Stomach (tissue), 9 donors: Measurements from ENCODE around the gene LSAMP. TPM values are rescaled to one million over a fixed set of nuclear protein-coding genes. Genes with fewer than 3 reads are reported as not detected.

ENCODE experiments used
- DNase-seq, 2 donors: peaks; one replicate each; pipeline versions ENCODE4 v3.0.0 to v3.0.0-alpha.2; 2013 to 2019
- H3K27ac ChIP-seq, 5 donors: fragments of 200-600 bp in 4 of 5; sonication (generic) in 4 of 5; one replicate each; pipeline ENCODE4 v1.5.1; 2013 to 2019; ENCODE audit warnings: mild to moderate bottlenecking in 1 of 5, moderate library complexity in 1 of 5
- H3K27me3 ChIP-seq, 3 donors: fragments of 200-600 bp; sonication (generic); one replicate each; pipeline ENCODE4 v1.5.1; 2017 to 2019; ENCODE audit warnings: mixed run types in 1 of 3
- H3K36me3 ChIP-seq, 4 donors: fragments of 200-600 bp; sonication (generic); 1 replicate in 3 of 4; 2 replicates in 1 of 4; pipeline ENCODE4 v1.5.1; 2016 to 2019
- H3K4me1 ChIP-seq, 4 donors: fragments of 200-600 bp; sonication (generic); one replicate each; pipeline ENCODE4 v1.5.1; 2016 to 2019
- H3K4me3 ChIP-seq, 4 donors: fragments of 200-600 bp; sonication (generic) in 3 of 4; one replicate each; pipeline ENCODE4 v1.5.1; 2016 to 2019; ENCODE audit warnings: mild to moderate bottlenecking in 1 of 4
- H3K9me3 ChIP-seq, 4 donors: fragments of 200-600 bp; sonication (generic); one replicate each; pipeline ENCODE4 v1.5.1; 2016 to 2019
- CTCF ChIP-seq, 7 experiments: fragments of 450-650 bp in 4 of 7; fragments of 200-600 bp in 3 of 7; sonication (generic) in 3 of 7; IDR thresholded peaks; one replicate each; pipeline ENCODE4 v1.5.1; 2016 to 2019; ENCODE audit warnings: antibody characterized with exemption in 7 of 7, control low read depth in 2 of 7, mild to moderate bottlenecking in 1 of 7
- EP300 ChIP-seq: sonication (generic); formaldehyde crosslinking; IDR thresholded peaks from one replicate; pipeline ENCODE4 v1.6.1; 2017; ENCODE audit warnings: antibody characterized with exemption
- POLR2A ChIP-seq, 4 donors: fragments of 450-650 bp; IDR thresholded peaks; one replicate each; pipeline ENCODE4 v1.6.1; 2016; ENCODE audit warnings: antibody characterized with exemption in 4 of 4, control low read depth in 2 of 4, mild to moderate bottlenecking in 1 of 4, moderate library complexity in 1 of 4
- POLR2AphosphoS5 ChIP-seq, 3 donors: sonication (generic); formaldehyde crosslinking; IDR thresholded peaks; one replicate each; pipeline ENCODE4 v1.6.1; 2016; ENCODE audit warnings: antibody characterized with exemption in 3 of 3
- whole genome bisulfite sequencing, 5 donors: extraction: QIAGEN DNeasy Blood & Tissue Kit in 3 of 5; methylation state at CpG; one replicate each; pipeline versions ENCODE4 v1.1.5 to v1.1.7; 2013 to 2018; 5-methylcytosine and 5-hydroxymethylcytosine counted together
- intact Hi-C: fragments of 100-400 bp; cut with DNase I; formaldehyde crosslinking; loops from one replicate; pipeline ENCODE4 v1.15.1; 2023; ENCODE audit warnings: low total_unique reads
- polyA plus RNA-seq, 3 donors: library from polyadenylated mRNA; stranded (reverse); fragments of 200-250 nt; gene quantifications; one replicate each; pipeline ENCODE4 v1.2.3, GENCODE V29; 2013
- total RNA-seq, 5 donors: library from RNA; depleted of rRNA; stranded (reverse); fragments of >200 nt; gene quantifications; one replicate each; pipeline versions ENCODE4 v1.1.0 to v1.2.3, GENCODE V29; 2014 to 2016
- donor health status: healthy with polysubstance abuse.
- donor health status: Bipolar disorder and iron deficiency.
- donor health status: healthy.

Gene LSAMP
- total and polyA plus RNA-seq, 8 donors = 1.1 to 20.7 (median 1.7) TPM

DNA sequence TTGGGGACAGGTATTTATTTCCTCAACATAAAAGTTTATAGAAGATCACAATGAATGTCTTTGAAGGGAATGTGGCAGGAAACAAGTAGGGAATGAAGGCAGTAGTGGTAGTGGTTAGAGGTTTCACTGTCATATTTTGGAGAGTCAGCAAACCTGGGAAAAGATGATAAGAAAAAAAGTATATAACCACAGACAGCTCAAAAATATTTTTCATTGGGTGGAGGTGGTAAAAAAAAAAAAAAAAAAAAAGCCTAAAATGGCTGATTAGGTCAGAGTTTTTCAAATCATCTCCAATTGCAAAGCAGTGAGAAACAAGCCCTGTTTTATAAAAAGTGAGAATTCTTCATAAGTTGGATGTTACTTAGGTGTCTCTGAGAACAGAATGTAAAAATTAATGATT is 400.0 kb downstream of the LSAMP start:
- intact Hi-C loops = no loop called here
- H3K27me3 ChIP-seq = no peaks in the 10 kb centered on the region
- DNase-seq = no peak
- no peaks in the 10 kb centered on the region for H3K4me1 ChIP-seq
- H3K36me3 ChIP-seq = no peaks in the 10 kb centered on the region
- no peaks in the 10 kb centered on the region for H3K9me3 ChIP-seq
- H3K4me3 ChIP-seq = no peak overlapping the region
- no peak overlapping the region for H3K27ac ChIP-seq
- TF ChIP-seq POLR2A (IDR thresholded peaks at IDR 0.05) (no peak), POLR2AphosphoS5 (IDR thresholded peaks at IDR 0.05) (no peak), EP300 (no peak), CTCF (IDR thresholded peaks at IDR 0.05) (no peak)

DNA sequence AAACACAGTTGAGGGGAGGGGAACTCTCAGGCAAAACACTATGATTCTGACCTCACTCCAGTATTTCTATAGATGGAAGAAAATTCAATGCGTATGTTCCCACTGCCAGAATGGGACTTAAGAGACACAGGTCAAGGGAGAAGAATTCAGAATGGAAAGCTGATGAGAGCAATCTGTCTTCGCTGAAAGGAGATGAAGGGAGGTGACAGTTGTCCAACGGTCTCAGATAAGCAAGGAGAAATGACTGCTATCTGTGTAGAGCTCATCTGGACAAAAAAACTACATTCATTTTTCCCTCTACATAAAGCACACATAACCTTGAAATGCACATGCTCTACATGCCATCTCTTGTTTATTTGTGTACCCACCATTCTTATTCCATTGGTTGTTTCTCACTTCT is 405.1 kb downstream of the LSAMP start:
- intact Hi-C loops = no loop called here
- Histone ChIP-seq H3K27me3 (no peaks in the 10 kb centered on the region), H3K4me3 (no peak overlapping the region), H3K36me3 (no peaks in the 10 kb centered on the region), H3K27ac (no peak overlapping the region), H3K4me1 (no peaks in the 10 kb centered on the region), H3K9me3 (no peaks in the 10 kb centered on the region)
- TF ChIP-seq POLR2A (IDR thresholded peaks at IDR 0.05) = no peak
- TF ChIP-seq EP300 = no peak
- no peak for TF ChIP-seq CTCF (IDR thresholded peaks at IDR 0.05)
- no peak for TF ChIP-seq POLR2AphosphoS5 (IDR thresholded peaks at IDR 0.05)
- no peak for DNase-seq
- 61 to 84% (median 67%) methylated on average over 3 of the region's 3 CpGs for WGBS, 5 donors

GRCh38 chr3:116039651-116039985 is 405.7 kb downstream of the LSAMP start:
- no peak overlapping the region for H3K27ac ChIP-seq
- TF ChIP-seq CTCF (IDR thresholded peaks at IDR 0.05) (no peak), POLR2A (IDR thresholded peaks at IDR 0.05) (no peak), EP300 (no peak), POLR2AphosphoS5 (IDR thresholded peaks at IDR 0.05) (no peak)
- no peaks in the 10 kb centered on the region for H3K4me1 ChIP-seq
- H3K4me3 ChIP-seq = no peak overlapping the region
- H3K27me3 ChIP-seq = no peaks in the 10 kb centered on the region
- H3K36me3 ChIP-seq = no peaks in the 10 kb centered on the region
- H3K9me3 ChIP-seq = no peaks in the 10 kb centered on the region
- WGBS, 5 donors = 57 to 76% (median 67%) methylated on average over 4 of the region's 4 CpGs
- no peak for DNase-seq
- intact Hi-C loops = no loop called here

DNA sequence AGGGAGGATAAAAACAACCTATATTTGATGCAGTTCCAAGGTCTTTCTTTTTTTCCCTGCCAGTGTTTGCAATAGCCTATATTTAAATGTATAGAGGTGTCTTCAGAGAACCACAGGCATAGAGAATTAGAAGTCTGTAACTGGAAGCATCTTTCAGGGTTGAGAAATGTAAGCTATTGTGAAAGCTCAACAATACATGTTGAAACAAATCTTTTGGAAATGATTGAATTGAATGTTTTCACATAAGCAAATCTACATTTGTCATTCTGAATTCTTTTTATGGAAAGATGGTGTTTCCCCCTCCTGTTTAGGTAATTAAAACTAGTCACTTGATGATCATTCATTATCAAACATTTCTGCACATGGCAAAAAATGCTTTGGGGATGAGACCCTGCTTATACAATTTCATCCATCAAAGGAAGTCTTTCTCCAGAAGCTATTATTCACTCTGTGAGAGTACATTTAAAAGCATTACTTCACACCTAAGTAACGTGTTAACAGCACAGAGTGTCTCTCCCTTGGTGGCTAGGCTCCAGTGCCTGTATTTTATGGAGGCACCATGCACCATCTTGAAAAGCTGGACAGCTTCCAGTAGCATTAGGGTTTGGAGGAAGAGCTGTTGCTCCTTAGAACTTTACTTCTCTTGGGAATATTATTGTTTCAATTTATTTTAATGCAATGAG is 406.2 kb downstream of the LSAMP start:
- TF ChIP-seq CTCF (IDR thresholded peaks at IDR 0.05) (no peak), POLR2AphosphoS5 (IDR thresholded peaks at IDR 0.05) (no peak), EP300 (no peak), POLR2A (IDR thresholded peaks at IDR 0.05) (no peak)
- H3K36me3 ChIP-seq = no peaks in the 10 kb centered on the region
- intact Hi-C loops = no loop called here
- DNase-seq = no peak
- H3K4me1 ChIP-seq = no peaks in the 10 kb centered on the region
- H3K4me3 ChIP-seq = no peak overlapping the region
- H3K9me3 ChIP-seq = no peaks in the 10 kb centered on the region
- 40 to 71% (median 59%) methylated on average over 1 of the region's 1 CpG for WGBS, 5 donors
- H3K27ac ChIP-seq = no peak overlapping the region
- no peaks in the 10 kb centered on the region for H3K27me3 ChIP-seq
